Measurements from ENCODE around the gene PRKN.

The PRKN gene

GRCh38 chr6:161302949-161303348, 1424.6 kb downstream of the PRKN start:
- intact Hi-C loops (cut with DNase I; ENCODE audit: low total_unique reads) = no loop called here
- TF ChIP-seq CTCF (IDR thresholded peaks at IDR 0.05) = no peak

GRCh38 chr6:161301338-161301737, 1426.2 kb downstream of the PRKN start:
- H3K27me3 ChIP-seq = no peaks in the 10 kb centered on the region
- peak in 1 of 2 donors; percentile 35 for DNase-seq
- no peak overlapping the region for H3K4me3 ChIP-seq
- H3K4me1 ChIP-seq = peaks cover 0 to 3% (median 0%) of the 10 kb centered on the region in 4 donors
- H3K27ac ChIP-seq = no peak overlapping the region
- intact Hi-C loops (cut with DNase I; ENCODE audit: low total_unique reads) = no loop called here
- no peaks in the 10 kb centered on the region for H3K9me3 ChIP-seq
- no peak for TF ChIP-seq CTCF (IDR thresholded peaks at IDR 0.05)
- no peaks in the 10 kb centered on the region for H3K36me3 ChIP-seq

More at GRCh38 chr6:161302949-161303348, 1424.6 kb downstream of the PRKN start:
- no peaks in the 10 kb centered on the region for H3K27me3 ChIP-seq
- no peak for DNase-seq
- no peak overlapping the region for H3K27ac ChIP-seq
- H3K9me3 ChIP-seq = no peaks in the 10 kb centered on the region
- no peaks in the 10 kb centered on the region for H3K36me3 ChIP-seq
- no peak overlapping the region for H3K4me3 ChIP-seq
- peaks cover 0 to 3% (median 0%) of the 10 kb centered on the region in 4 donors for H3K4me1 ChIP-seq

- Histone ChIP-seq H3K4me1 (peaks cover 0 to 3% (median 0%) of the 10 kb centered on the region in 4 donors), H3K36me3 (no peaks in the 10 kb centered on the region), H3K27ac (no peak overlapping the region), H3K27me3 (no peaks in the 10 kb centered on the region), H3K9me3 (no peaks in the 10 kb centered on the region), H3K4me3 (no peak overlapping the region)
- intact Hi-C loops (cut with DNase I; ENCODE audit: low total_unique reads) = no loop called here
- no peak for TF ChIP-seq CTCF (IDR thresholded peaks at IDR 0.05)
- DNase-seq = no peak
These were observed 1426.7 kb downstream of the PRKN start for GRCh38 chr6:161300823-161301222.

- H3K9me3 ChIP-seq = no peaks in the 10 kb centered on the region
- no peak overlapping the region for H3K27ac ChIP-seq
- no peaks in the 10 kb centered on the region for H3K27me3 ChIP-seq
- intact Hi-C loops (cut with DNase I; ENCODE audit: low total_unique reads) = no loop called here
- peaks cover 0 to 3% (median 0%) of the 10 kb centered on the region in 4 donors for H3K4me1 ChIP-seq
- no peak for DNase-seq
- TF ChIP-seq CTCF (IDR thresholded peaks at IDR 0.05) = no peak
- no peak overlapping the region for H3K4me3 ChIP-seq
- no peaks in the 10 kb centered on the region for H3K36me3 ChIP-seq
These were observed 1427.8 kb downstream of the PRKN start for GRCh38 chr6:161299726-161300125.

Data from tibial artery (tissue), 4 donors.